Measurements from ENCODE around the gene PCNT. TPM values are rescaled to one million over a fixed set of nuclear protein-coding genes. Genes with fewer than 3 reads are reported as not detected.
"Not testable (repeated sequence)": the region's sequence is repeated elsewhere in the genome, so short reads cannot be mapped to it uniquely, and the experiment has no call there.

Gene PCNT
- total RNA-seq, 4 donors from 2014 or later, result 6.2 to 29.7 (median 17.1) TPM

DNA sequence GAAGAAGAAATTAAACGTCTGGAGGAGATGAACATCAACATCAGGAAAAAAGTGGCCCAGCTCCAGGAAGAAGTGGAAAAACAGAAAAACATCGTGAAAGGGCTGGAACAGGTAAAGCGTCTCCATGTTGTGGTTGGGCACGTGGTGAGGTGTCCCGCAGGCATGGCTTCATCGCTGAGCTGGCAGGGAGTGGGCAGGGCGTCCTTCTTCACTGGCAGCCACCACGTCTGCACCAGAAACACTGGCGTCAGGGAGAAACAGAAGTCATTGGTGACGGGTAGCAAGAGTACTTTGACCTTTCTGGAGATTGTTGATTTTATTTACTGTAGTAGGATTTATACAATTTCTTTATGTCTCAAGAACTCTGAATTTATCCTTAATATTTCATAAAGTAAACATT is 75.7 kb downstream of the PCNT start:
- DNase-seq, result no peak
- intact Hi-C loops (cut with DNase I; ENCODE audit: low total_unique reads), result no loop called here
- TF ChIP-seq CTCF (IDR thresholded peaks at IDR 0.05) (no peak), POLR2A (IDR thresholded peaks at IDR 0.05) (no peak)
- H3K4me3 ChIP-seq, result no peak overlapping the region
- H3K4me1 ChIP-seq, result no peaks in the 10 kb centered on the region
- no peaks in the 10 kb centered on the region for H3K27me3 ChIP-seq
- H3K9me3 ChIP-seq, result no peaks in the 10 kb centered on the region
- H3K27ac ChIP-seq, result no peak overlapping the region
- peaks cover 0 to 3% of the 10 kb centered on the region in 2 donors for H3K36me3 ChIP-seq

DNA sequence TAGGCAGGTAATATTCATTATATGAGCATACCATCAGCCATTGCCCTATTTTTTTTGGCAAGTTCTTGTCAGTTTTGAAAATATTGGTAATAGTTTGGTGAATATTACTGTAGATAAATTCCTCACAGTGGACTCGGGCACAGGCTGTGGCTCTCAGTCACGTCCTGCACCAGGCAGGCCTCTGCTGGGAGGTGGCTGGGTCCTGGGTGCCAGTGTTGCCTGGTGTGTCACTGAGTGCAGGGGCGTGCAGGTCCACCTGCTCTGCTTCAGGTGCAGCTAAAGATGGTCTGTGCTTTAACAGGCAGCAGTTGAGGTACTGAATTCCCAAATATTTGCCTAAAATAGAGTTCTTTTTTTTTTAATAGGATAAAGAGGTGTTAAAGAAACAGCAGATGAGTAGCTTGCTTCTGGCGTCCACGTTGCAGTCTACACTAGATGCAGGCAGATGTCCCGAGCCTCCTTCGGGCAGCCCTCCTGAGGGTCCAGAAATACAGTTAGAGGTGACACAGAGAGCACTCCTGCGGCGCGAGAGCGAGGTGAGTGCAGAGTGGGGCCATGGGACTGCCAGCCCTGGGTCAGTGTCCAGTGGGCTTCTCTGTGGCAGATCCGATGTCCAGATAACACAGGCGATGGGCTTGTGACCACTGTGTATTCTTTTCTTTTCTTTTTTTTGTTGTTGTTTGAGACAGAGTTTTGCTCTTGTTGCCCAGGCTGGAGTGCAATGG is 77.4 kb downstream of the PCNT start:
- H3K27me3 ChIP-seq, result no peaks in the 10 kb centered on the region
- H3K4me1 ChIP-seq, result no peaks in the 10 kb centered on the region
- intact Hi-C loops (cut with DNase I; ENCODE audit: low total_unique reads), result no loop called here
- H3K27ac ChIP-seq, result no peak overlapping the region
- no peaks in the 10 kb centered on the region for H3K9me3 ChIP-seq
- TF ChIP-seq POLR2A (IDR thresholded peaks at IDR 0.05) (no peak), CTCF (IDR thresholded peaks at IDR 0.05) (no peak)
- no peak for DNase-seq
- peaks cover 0 to 3% of the 10 kb centered on the region in 2 donors for H3K36me3 ChIP-seq
- H3K4me3 ChIP-seq, result no peak overlapping the region

- intact Hi-C loops (cut with DNase I; ENCODE audit: low total_unique reads), result no loop called here
- DNase-seq, result no peak
- H3K36me3 ChIP-seq, result peaks cover 0 to 3% of the 10 kb centered on the region in 2 donors
- H3K4me1 ChIP-seq, result no peaks in the 10 kb centered on the region
- TF ChIP-seq CTCF (IDR thresholded peaks at IDR 0.05) (no peak), POLR2A (IDR thresholded peaks at IDR 0.05) (no peak)
- no peaks in the 10 kb centered on the region for H3K9me3 ChIP-seq
- H3K27me3 ChIP-seq, result no peaks in the 10 kb centered on the region
- H3K27ac ChIP-seq, result no peak overlapping the region
- H3K4me3 ChIP-seq, result no peak overlapping the region
Observed at GRCh38 chr21:46402421-46402820, 78.5 kb downstream of the PCNT start.

DNA sequence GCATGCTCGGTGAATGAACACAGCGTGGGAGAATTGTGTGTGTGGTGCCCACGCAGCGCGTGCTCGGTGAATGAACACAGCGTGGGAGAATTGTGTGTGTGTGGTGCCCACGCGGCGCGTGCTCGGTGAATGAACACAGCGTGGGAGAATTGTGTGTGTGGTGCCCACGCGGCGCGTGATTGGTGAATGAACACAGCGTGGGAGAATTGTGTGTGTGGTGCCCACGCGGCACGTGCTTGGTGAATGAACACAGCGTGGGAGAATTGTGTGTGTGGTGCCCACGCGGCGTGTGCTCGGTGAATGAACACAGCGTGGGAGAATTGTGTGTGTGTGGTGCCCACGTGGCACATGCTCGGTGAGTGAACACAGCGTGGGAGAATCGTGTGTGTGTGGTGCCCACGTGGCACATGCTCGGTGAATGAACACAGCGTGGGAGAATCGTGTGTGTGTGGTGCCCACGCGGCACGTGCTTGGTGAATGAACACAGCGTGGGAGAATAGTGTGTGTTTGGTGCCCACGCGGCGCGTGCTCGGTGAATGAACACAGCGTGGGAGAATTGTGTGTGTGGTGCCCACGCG is 79.4 kb downstream of the PCNT start:
- H3K4me1 ChIP-seq; H3K9me3 ChIP-seq; intact Hi-C loops (cut with DNase I; ENCODE audit: low total_unique reads); H3K27me3 ChIP-seq; DNase-seq; H3K36me3 ChIP-seq; H3K27ac ChIP-seq; H3K4me3 ChIP-seq: not testable (repeated sequence)

DNA sequence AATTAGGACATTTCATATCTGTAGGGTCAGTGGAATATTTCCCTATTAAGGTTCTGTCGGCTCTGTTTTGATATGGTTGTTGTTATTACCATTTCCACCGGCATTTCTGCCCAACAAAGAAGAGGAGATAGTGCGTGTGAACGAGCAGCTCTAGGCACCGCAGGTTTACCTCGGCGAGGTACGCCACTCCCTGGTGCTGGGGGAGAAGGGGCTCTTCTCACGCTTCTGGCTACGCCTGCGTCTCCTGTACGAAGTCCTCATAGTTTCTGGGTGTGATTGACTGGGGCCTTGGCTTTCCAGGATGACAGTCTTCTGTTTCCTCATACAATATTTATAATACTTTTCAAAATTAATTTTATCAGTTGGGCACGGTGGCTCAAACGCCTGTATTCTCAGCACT is 80.3 kb downstream of the PCNT start:
- no peaks in the 10 kb centered on the region for H3K27me3 ChIP-seq
- intact Hi-C loops (cut with DNase I; ENCODE audit: low total_unique reads), result no loop called here
- DNase-seq, result no peak
- TF ChIP-seq CTCF (IDR thresholded peaks at IDR 0.05) (no peak), POLR2A (IDR thresholded peaks at IDR 0.05) (no peak)
- H3K36me3 ChIP-seq, result peaks cover 0 to 3% of the 10 kb centered on the region in 2 donors
- no peaks in the 10 kb centered on the region for H3K4me1 ChIP-seq
- no peaks in the 10 kb centered on the region for H3K9me3 ChIP-seq
- H3K27ac ChIP-seq, result no peak overlapping the region
- H3K4me3 ChIP-seq, result no peak overlapping the region
